ENCODE measurements around the gene RTL10.

RTL10 gene

GRCh38 chr22:19901577-19902244 is 47.0 kb upstream of the RTL10 start:
- H3K27me3 ChIP-seq = no peaks in the 10 kb centered on the region
- H3K36me3 ChIP-seq = peaks cover 5% of the 10 kb centered on the region; the same call in 1 of the 2 replicates
- H3K4me3 ChIP-seq (ENCODE audit: low read depth, low read length) = no peak overlapping the region
- H3K9me3 ChIP-seq = no peaks in the 10 kb centered on the region
- no peak for TF ChIP-seq CTCF (IDR thresholded peaks at IDR 0.05; ENCODE audit: low read depth, low read length)
- H3K4me1 ChIP-seq = peaks cover 32% of the 10 kb centered on the region
- no peak for DNase-seq

- H3K9me3 ChIP-seq = no peaks in the 10 kb centered on the region
- H3K4me1 ChIP-seq = peaks cover 28% of the 10 kb centered on the region
- H3K4me3 ChIP-seq (ENCODE audit: low read depth, low read length) = no peak overlapping the region
- TF ChIP-seq CTCF (IDR thresholded peaks at IDR 0.05; ENCODE audit: low read depth, low read length) = no peak
- peaks cover 5% of the 10 kb centered on the region; the same call in 1 of the 2 replicates for H3K36me3 ChIP-seq
- no peaks in the 10 kb centered on the region for H3K27me3 ChIP-seq
- no peak for DNase-seq
Measured at GRCh38 chr22:19900707-19901436, 46.2 kb upstream of the RTL10 start.

- TF ChIP-seq CTCF (IDR thresholded peaks at IDR 0.05; ENCODE audit: low read depth, low read length) = no peak
- H3K27me3 ChIP-seq = no peaks in the 10 kb centered on the region
- H3K36me3 ChIP-seq = peaks cover 5% of the 10 kb centered on the region; the same call in 1 of the 2 replicates
- no peaks in the 10 kb centered on the region for H3K9me3 ChIP-seq
- no peak overlapping the region for H3K4me3 ChIP-seq (ENCODE audit: low read depth, low read length)
- peaks cover 21% of the 10 kb centered on the region for H3K4me1 ChIP-seq
- DNase-seq = no peak
Measured at GRCh38 chr22:19898831-19899567, 44.3 kb upstream of the RTL10 start.

- Histone ChIP-seq H3K9me3 (no peaks in the 10 kb centered on the region), H3K4me3 (ENCODE audit: low read depth, low read length) (no peak overlapping the region), H3K4me1 (peaks cover 17% of the 10 kb centered on the region), H3K27me3 (no peaks in the 10 kb centered on the region), H3K36me3 (peaks cover 5% of the 10 kb centered on the region; the same call in 1 of the 2 replicates)
- DNase-seq = no peak
- TF ChIP-seq CTCF (IDR thresholded peaks at IDR 0.05; ENCODE audit: low read depth, low read length) = no peak
Measured at GRCh38 chr22:19898145-19898544, 43.5 kb upstream of the RTL10 start.

GRCh38 chr22:19897726-19898125 is 43.1 kb upstream of the RTL10 start:
- Histone ChIP-seq H3K4me1 (peaks cover 17% of the 10 kb centered on the region), H3K36me3 (peaks cover 5% of the 10 kb centered on the region; the same call in 1 of the 2 replicates), H3K27me3 (no peaks in the 10 kb centered on the region), H3K9me3 (no peaks in the 10 kb centered on the region), H3K4me3 (ENCODE audit: low read depth, low read length) (no peak overlapping the region)
- TF ChIP-seq CTCF (IDR thresholded peaks at IDR 0.05; ENCODE audit: low read depth, low read length) = no peak
- DNase-seq = no peak
